GM12878 (cell line): ENCODE results near the gene PACS2. TPM values are rescaled to one million over a fixed set of nuclear protein-coding genes. Genes with fewer than 3 reads are reported as not detected.

Experiments used
- ATAC-seq: fragments of 200-7000 bp; cut with Tn5 transposase; 3 replicates; pipeline ENCODE4 v1.9.1; 2020; ENCODE audit warnings: mild to moderate bottlenecking, moderate library complexity
- BruUV-seq: library from RNA; stranded (reverse); fragments of 400-500 nt; replicated peaks from 2 replicates; lab custom pipeline; 2021; lab: Mats Ljungman, UMichigan
- CTCF ChIA-PET: fragments of 300-600 bp; sonication (Branson Sonifier 250); formaldehyde crosslinking; extraction: SDS; loops from one replicate; lab custom pipeline; 2021; ENCODE audit warnings: inconsistent platforms; lab: Yijun Ruan, JAX
- POLR2A ChIA-PET: fragments of 350-600 bp; formaldehyde crosslinking; extraction: SDS; loops from one replicate; lab custom pipeline; 2021; ENCODE audit warnings: inconsistent platforms; lab: Charles Lee
- RAD21 ChIA-PET: fragments of 300-600 bp; sonication (Branson Sonifier 250); formaldehyde crosslinking; loops from one replicate; lab custom pipeline; 2023; ENCODE audit warnings: antibody characterized with exemption; ENCODE audit not compliant: unreplicated experiment; lab: Charles Lee
- SMC1A ChIA-PET: fragments of 300-600 bp; sonication (Branson Sonifier 250); formaldehyde crosslinking; loops from one replicate; lab custom pipeline; 2023; ENCODE audit not compliant: unreplicated experiment, uncharacterized antibody; lab: Charles Lee
- DNase-seq: peaks from one replicate; pipeline ENCODE4 v3.0.0-alpha.2; 2011; ENCODE audit warnings: low read depth, low spot score
- FAIRE-seq: peaks from 3 replicates; lab custom pipeline; 2011; peaks lifted over from hg19 to GRCh38; lab: Jason Lieb, UNC
- H2AFZ ChIP-seq: 2 replicates; pipeline ENCODE4 v1.6.0; 2011; ENCODE audit warnings: low read depth, low read length, control low read depth; ENCODE audit not compliant: control insufficient read depth
- H3K27ac ChIP-seq: 2 replicates; pipeline ENCODE4 v1.5.1; 2011; ENCODE audit warnings: control low read depth; ENCODE audit not compliant: control insufficient read depth, insufficient read depth
- H3K27me3 ChIP-seq, 2 experiments: replicated peaks in 1 of 2; 2 replicates each; pipeline versions ENCODE4 v1.6.0 to v1.6.1; 2011; ENCODE audit warnings: low read length in 1 of 2; ENCODE audit not compliant: control insufficient read depth in 2 of 2, insufficient read depth in 2 of 2
- H3K36me3 ChIP-seq, 2 experiments: 2 replicates each; pipeline ENCODE4 v1.5.1; 2011; ENCODE audit warnings: low read length in 1 of 2; ENCODE audit not compliant: control insufficient read depth in 2 of 2, insufficient read depth in 2 of 2
- H3K4me1 ChIP-seq: 2 replicates; pipeline ENCODE4 v1.6.1; 2011; ENCODE audit warnings: mild to moderate bottlenecking, low read length, moderate library complexity, mixed read lengths; ENCODE audit not compliant: control insufficient read depth, insufficient read depth
- H3K4me2 ChIP-seq: 2 replicates; pipeline ENCODE4 v1.6.0; 2011; ENCODE audit warnings: control low read depth; ENCODE audit not compliant: control insufficient read depth, insufficient read depth
- H3K4me3 ChIP-seq: fragments of 200-600 bp; sonication (generic); 2 replicates; pipeline ENCODE4 v1.5.1; 2016
- H3K79me2 ChIP-seq: 2 replicates; pipeline ENCODE4 v1.6.0; 2011; ENCODE audit warnings: low read length; ENCODE audit not compliant: control insufficient read depth, insufficient read depth
- H3K9ac ChIP-seq: 2 replicates; pipeline ENCODE4 v1.8.0; 2011; ENCODE audit warnings: low read length, control low read depth, mixed read lengths; ENCODE audit not compliant: control insufficient read depth, insufficient read depth
- H3K9me3 ChIP-seq: replicated peaks from 3 replicates; pipeline ENCODE4 v1.5.1; 2011; ENCODE audit warnings: mild to moderate bottlenecking, low read length; ENCODE audit not compliant: control insufficient read depth, insufficient read depth
- H4K20me1 ChIP-seq: 2 replicates; pipeline ENCODE4 v1.6.0; 2011; ENCODE audit not compliant: control insufficient read depth, insufficient read depth
- BHLHE40 ChIP-seq, 2 experiments: fragments of 450-650 bp in 1 of 2; IDR thresholded peaks; 2 replicates each; pipeline ENCODE4 v1.6.1; 2011 to 2017; ENCODE audit warnings: low read depth in 2 of 2, borderline replicate concordance in 1 of 2, improper control_type of control experiment in 1 of 2, low read length in 1 of 2, mild to moderate bottlenecking in 1 of 2
- CREB1 ChIP-seq: IDR thresholded peaks from 2 replicates; pipeline ENCODE4 v1.6.1; 2012; ENCODE audit warnings: low read depth, mild to moderate bottlenecking, inconsistent platforms
- RAD21 ChIP-seq: IDR thresholded peaks from 2 replicates; pipeline ENCODE4 v1.6.1; 2011; ENCODE audit warnings: mild to moderate bottlenecking, low read depth, low read length, moderate library complexity; ENCODE audit not compliant: insufficient read depth
- SMAD5 ChIP-seq: IDR thresholded peaks from 2 replicates; pipeline ENCODE4 v1.6.1; 2016; ENCODE audit warnings: antibody characterized with exemption, low read depth
- WGBS: methylation state at CpG from one replicate; pipeline ENCODE4 v1.1.6; 2016; ENCODE audit warnings: low lambda C conversion rate; ENCODE audit not compliant: insufficient replicate concordance, insufficient coverage; ENCODE audit errors: missing lambda C conversion rate; 5-methylcytosine and 5-hydroxymethylcytosine counted together
- in situ Hi-C: fragments of 300-500 bp; cut with MboI; formaldehyde crosslinking; loops from 9 replicates; pipeline ENCODE4 v1.14.3; 2018; ENCODE audit warnings: mixed read lengths
- intact Hi-C: fragments of 100-400 bp; cut with micrococcal nuclease; formaldehyde crosslinking; loops from one replicate; pipeline ENCODE4 v1.14.2; 2022; ENCODE audit not compliant: unreplicated experiment
- polyA plus RNA-seq, 11 experiments: library from polyadenylated mRNA; depleted of rRNA in 4 of 11; unstranded in 6 of 11; stranded (reverse) in 5 of 11; fragments of >200 nt; fragmentation: Nextera tagmentation in 4 of 11; fragmentation: Illumina TruSeq in 1 of 11; extraction: Ambion mirVana in 4 of 11; extraction: Trizol in 1 of 11; gene quantifications; 1 replicate in 1 of 11; 2 replicates in 10 of 11; pipeline versions ENCODE4 v1.2.1 to v1.2.3, GENCODE V29; 2011 to 2016; ENCODE audit warnings: inconsistent platforms in 2 of 11, missing spikeins in 2 of 11, low read depth in 1 of 11
- total RNA-seq, 4 experiments: library from RNA; depleted of rRNA in 3 of 4; stranded (reverse); fragments of >200 nt in 3 of 4; fragmentation: Illumina TruSeq in 1 of 4; extraction: Trizol in 1 of 4; gene quantifications; 2 replicates each; pipeline versions ENCODE4 v1.2.1 to v1.2.3, GENCODE V29; 2013 to 2021
- TF ChIP-seq, protein P1 (sequence below): fragments of 450-650 bp; IDR thresholded peaks from 2 replicates; pipeline ENCODE4 v1.6.1; 2017; ENCODE audit warnings: antibody characterized with exemption, mild to moderate bottlenecking, moderate library complexity
- TF ChIP-seq, protein P2 (sequence below): fragments of 450-650 bp; formaldehyde crosslinking; IDR thresholded peaks from 2 replicates; pipeline ENCODE4 v1.4.0; 2020; ENCODE audit warnings: mild to moderate bottlenecking, moderate library complexity

The PACS2 gene
- total and polyA plus RNA-seq, 10 of the 15 experiments (the other 5 are each of a cell fraction or from before 2014, with no cell fraction given): 0.21 to 37.3 (median 9.4) TPM

DNA sequence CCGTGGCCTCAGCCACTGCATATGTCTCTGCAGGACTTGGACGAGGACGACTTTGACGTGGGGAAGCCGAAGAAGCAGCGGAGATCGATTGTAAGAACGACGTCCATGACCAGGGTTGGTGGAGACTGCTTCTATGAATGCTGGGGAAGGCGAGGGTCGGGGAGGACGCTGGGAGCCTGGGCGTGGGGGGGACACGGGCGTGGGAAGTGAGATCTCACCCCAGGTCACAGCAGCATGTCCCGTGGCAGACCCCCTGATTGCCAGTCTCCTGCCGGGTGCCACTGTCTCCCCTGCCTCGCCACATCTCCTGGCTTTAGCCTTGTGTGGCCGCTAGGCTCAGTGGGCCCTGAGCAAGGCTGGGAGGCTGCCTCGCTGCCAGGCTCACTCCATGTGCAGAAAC, 53.9 kb downstream of the PACS2 start:
- ChIA-PET CTCF (interaction anchor here (2.1 kb wide), 1 partner anchor 122 kb away, joined by 8 read pairs; no protein-coding TSS in a partner anchor), POLR2A (no interaction called here), SMC1A (no interaction called here), RAD21 (no interaction called here)
- Histone ChIP-seq H3K4me1 (no peaks in the 10 kb centered on the region), H3K9me3 (no peaks in the 10 kb centered on the region), H3K27ac (no peak overlapping the region), H3K4me2 (no peak overlapping the region), H3K36me3 (peaks cover 0 to 1% of the 10 kb centered on the region in 2 experiments; a peak in 1 of 4 replicates), H3K9ac (no peak overlapping the region), H2AFZ (no peak overlapping the region), H3K4me3 (no peak overlapping the region), H3K79me2 (no peaks in the 10 kb centered on the region), H4K20me1 (no peaks in the 10 kb centered on the region; the same call in 1 of the 2 replicates), H3K27me3 (no peaks in the 10 kb centered on the region)
- WGBS: 66% methylated on average over 17 of the region's 20 CpGs
- no TSS peak for BruUV-seq
- DNase-seq: no peak
- no peak for ATAC-seq
- FAIRE-seq: no peak
- intact Hi-C loops: no loop called here
- TF ChIP-seq SMAD5: no peak
- TF ChIP-seq, protein P1, sequence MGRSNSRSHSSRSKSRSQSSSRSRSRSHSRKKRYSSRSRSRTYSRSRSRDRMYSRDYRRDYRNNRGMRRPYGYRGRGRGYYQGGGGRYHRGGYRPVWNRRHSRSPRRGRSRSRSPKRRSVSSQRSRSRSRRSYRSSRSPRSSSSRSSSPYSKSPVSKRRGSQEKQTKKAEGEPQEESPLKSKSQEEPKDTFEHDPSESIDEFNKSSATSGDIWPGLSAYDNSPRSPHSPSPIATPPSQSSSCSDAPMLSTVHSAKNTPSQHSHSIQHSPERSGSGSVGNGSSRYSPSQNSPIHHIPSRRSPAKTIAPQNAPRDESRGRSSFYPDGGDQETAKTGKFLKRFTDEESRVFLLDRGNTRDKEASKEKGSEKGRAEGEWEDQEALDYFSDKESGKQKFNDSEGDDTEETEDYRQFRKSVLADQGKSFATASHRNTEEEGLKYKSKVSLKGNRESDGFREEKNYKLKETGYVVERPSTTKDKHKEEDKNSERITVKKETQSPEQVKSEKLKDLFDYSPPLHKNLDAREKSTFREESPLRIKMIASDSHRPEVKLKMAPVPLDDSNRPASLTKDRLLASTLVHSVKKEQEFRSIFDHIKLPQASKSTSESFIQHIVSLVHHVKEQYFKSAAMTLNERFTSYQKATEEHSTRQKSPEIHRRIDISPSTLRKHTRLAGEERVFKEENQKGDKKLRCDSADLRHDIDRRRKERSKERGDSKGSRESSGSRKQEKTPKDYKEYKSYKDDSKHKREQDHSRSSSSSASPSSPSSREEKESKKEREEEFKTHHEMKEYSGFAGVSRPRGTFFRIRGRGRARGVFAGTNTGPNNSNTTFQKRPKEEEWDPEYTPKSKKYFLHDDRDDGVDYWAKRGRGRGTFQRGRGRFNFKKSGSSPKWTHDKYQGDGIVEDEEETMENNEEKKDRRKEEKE: no peak
- in situ Hi-C loops: no loop called here

DNA sequence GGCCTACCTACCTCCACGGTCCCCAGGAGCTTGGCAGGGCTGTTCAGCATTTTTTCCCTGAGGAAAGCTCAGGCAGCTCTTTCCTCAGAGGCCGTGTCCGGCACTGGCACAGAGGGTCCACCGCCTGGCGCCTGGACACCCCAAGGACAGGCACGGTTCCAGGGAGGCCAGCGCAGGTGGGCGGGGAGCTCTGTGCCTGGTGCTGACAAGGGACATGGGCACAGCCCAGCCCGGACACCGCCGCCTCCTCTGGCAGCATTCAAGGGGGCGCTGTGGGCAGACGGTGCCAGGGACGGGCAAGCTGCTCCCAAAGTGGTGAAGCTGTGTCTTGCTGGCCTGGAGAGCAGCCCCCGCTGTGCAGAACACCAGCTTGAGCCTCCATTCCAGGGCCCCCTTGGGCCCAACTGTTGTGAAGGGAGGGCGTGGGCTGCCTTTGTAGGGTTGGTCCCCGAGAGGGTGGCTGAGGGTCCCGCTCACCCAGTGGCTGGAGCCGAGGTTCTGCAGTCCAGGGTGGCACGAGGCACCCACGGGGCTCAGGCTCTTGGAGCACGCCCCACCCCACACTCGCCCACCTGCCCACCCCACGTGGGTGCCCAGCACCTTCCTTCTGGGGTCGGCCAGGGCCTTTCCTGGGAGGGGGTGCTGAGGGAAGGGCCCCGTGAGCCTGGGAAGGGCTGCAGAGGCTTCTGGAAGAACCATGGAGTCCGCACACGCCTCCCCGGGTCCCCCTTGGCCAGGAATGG, 54.5 kb downstream of the PACS2 start:
- Histone ChIP-seq H2AFZ (no peak overlapping the region), H3K4me1 (no peaks in the 10 kb centered on the region), H3K36me3 (peaks cover 0 to 1% of the 10 kb centered on the region in 2 experiments; a peak in 1 of 4 replicates), H3K9me3 (no peaks in the 10 kb centered on the region), H3K79me2 (no peaks in the 10 kb centered on the region), H3K27me3 (no peaks in the 10 kb centered on the region), H3K9ac (no peak overlapping the region), H4K20me1 (no peaks in the 10 kb centered on the region; the same call in 1 of the 2 replicates), H3K4me2 (no peak overlapping the region), H3K27ac (no peak overlapping the region), H3K4me3 (no peak overlapping the region)
- SMC1A ChIA-PET: no interaction called here
- BruUV-seq: no TSS peak
- FAIRE-seq (no peak), DNase-seq (no peak), ATAC-seq (no peak)
- in situ Hi-C loops (no loop called here), intact Hi-C loops (no loop called here)
- POLR2A ChIA-PET: no interaction called here
- RAD21 ChIA-PET: no interaction called here
- 83% methylated on average over 27 of the region's 29 CpGs for WGBS
- CTCF ChIA-PET: interaction anchor here (2.1 kb wide), 1 partner anchor 121 kb away, joined by 8 read pairs; no protein-coding TSS in a partner anchor
- TF ChIP-seq CREB1: no peak
- TF ChIP-seq, protein P2, sequence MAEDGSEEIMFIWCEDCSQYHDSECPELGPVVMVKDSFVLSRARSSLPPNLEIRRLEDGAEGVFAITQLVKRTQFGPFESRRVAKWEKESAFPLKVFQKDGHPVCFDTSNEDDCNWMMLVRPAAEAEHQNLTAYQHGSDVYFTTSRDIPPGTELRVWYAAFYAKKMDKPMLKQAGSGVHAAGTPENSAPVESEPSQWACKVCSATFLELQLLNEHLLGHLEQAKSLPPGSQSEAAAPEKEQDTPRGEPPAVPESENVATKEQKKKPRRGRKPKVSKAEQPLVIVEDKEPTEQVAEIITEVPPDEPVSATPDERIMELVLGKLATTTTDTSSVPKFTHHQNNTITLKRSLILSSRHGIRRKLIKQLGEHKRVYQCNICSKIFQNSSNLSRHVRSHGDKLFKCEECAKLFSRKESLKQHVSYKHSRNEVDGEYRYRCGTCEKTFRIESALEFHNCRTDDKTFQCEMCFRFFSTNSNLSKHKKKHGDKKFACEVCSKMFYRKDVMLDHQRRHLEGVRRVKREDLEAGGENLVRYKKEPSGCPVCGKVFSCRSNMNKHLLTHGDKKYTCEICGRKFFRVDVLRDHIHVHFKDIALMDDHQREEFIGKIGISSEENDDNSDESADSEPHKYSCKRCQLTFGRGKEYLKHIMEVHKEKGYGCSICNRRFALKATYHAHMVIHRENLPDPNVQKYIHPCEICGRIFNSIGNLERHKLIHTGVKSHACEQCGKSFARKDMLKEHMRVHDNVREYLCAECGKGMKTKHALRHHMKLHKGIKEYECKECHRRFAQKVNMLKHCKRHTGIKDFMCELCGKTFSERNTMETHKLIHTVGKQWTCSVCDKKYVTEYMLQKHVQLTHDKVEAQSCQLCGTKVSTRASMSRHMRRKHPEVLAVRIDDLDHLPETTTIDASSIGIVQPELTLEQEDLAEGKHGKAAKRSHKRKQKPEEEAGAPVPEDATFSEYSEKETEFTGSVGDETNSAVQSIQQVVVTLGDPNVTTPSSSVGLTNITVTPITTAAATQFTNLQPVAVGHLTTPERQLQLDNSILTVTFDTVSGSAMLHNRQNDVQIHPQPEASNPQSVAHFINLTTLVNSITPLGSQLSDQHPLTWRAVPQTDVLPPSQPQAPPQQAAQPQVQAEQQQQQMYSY (CRISPR knock-in tag): no peak
- no peak for TF ChIP-seq BHLHE40 (IDR thresholded peaks at IDR 0.05; ENCODE audit: borderline replicate concordance in 1 of 2, low read depth in 2 of 2, low read length in 1 of 2)
- no peak for TF ChIP-seq RAD21
